Measurements from ENCODE around the gene SLC5A2. TPM values are rescaled to one million over a fixed set of nuclear protein-coding genes. Genes with fewer than 3 reads are reported as not detected.
A peak's percentile ranks its signal among the peaks of the same experiment; 100 is the strongest.
"Not testable (repeated sequence)": the region's sequence is repeated elsewhere in the genome, so short reads cannot be mapped to it uniquely, and the experiment has no call there.

The SLC5A2 gene
- not detected in 2 replicates for total RNA-seq

- no peak for DNase-seq (ENCODE audit: low read depth, low spot score)
Observed at GRCh38 chr16:31483081-31483480, at the start of gene SLC5A2. TSS of gene SLC5A2 (plus strand) at chr16:31483123. CDS start at chr16:31483137, 14 bp downstream.

DNA sequence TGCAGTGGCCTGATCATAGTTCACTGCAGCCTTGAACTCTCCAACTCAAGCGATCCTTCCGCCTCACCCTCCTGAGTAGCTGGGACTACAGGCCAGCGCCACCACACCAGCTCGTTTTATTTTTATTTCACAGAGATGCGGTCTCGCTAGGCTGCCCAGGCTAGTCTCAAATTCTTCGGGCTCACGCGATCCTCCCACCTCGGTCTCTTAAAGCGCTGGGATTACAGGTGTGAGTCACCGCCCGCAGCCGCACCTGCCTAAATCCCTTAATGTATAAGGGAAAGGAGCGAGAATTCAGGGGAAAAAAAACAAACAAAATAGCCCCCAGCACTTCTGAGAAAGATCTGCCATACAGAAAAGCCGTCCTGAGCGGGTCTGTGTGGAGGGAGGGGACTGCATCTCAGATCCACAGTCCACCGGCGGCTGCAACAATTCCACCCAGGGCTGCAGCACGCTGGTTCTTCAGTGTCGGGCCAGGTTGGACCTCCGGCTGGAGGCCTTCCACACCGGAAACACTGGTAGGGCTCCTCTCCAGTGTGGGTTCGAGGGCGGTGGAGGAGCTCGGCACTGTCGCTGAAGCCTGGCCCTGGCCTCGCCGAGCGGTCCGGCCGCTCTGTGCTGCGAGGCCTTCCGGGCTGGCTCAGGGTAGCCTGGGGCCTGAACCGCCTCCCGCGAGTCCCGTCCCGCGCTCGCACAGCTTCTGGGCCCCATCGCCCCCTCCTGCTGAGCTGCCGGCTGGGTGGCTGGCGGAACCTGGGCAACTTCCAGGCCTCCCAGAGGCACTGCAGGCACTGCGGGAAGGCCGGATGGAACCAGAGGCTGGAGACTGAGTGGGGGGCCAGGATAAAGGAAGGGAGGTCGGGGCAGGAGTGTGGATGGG, 47.3 kb upstream of the SLC5A2 start:
- DNase-seq (ENCODE audit: low read depth, low spot score): no peak

DNA sequence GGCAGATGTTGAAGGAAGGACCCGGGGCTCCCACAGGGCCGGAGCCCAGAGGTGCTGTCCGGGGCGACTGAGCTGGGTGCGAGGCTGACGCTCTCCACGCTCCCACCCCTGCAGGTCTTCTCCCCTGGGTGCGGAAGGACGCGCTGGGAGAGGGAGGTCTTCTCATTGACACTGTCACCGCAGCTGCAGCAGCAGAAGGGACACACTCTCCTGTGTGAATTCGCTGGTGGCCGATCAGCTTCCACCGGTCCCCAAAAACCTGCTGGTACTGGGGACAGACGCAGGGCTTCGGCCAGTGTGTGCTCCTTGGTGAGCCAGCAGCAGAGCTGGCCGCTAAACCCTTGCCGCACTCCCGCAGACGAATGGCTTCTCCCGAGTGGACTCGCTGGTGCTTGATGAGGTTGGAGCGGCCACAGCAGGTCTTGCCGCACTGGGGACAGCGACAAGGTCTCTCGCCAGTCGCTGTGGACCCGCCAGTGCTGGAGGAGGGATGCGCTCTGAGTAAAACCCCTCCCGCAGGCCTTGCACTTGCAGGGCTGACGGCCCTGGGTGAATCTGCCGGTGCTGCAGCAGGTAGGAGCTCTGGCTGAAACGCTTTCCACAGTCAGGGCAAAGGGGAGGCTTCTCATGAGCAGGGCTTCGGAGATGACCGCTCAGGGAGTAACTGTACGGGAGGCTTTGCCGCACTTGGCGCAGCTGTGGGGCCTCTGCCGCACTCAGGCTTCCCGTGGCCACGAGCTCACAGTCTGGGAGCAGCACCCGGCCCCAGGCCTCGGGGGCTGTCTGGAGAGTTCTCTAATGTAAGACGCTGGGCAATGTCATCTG, 46.5 kb upstream of the SLC5A2 start:
- DNase-seq (ENCODE audit: low read depth, low spot score): no peak

- no peak for DNase-seq (ENCODE audit: low read depth, low spot score)
Observed at GRCh38 chr16:31438414-31438813, 44.5 kb upstream of the SLC5A2 start.

DNA sequence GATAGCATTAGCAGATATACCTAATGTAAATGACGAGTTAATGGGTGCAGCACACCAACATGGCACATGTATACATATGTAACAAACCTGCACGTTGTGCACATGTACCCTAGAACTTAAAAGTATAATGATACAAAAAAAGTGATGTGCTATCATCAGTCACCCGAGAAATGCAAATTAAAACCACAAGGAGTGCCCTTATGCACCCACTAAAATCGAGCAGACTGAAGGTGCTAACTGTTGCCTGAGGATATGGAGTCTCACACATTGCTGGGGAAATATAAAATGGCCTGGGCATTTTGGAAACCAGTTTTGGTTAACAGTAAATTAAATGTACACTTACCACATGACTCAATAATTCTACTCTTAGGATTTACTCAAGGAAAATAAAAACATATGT, 43.9 kb upstream of the SLC5A2 start:
- not testable (repeated sequence) for DNase-seq (ENCODE audit: low read depth, low spot score)

GRCh38 chr16:31439519-31439918, 43.4 kb upstream of the SLC5A2 start:
- no peak for DNase-seq (ENCODE audit: low read depth, low spot score)

DNA sequence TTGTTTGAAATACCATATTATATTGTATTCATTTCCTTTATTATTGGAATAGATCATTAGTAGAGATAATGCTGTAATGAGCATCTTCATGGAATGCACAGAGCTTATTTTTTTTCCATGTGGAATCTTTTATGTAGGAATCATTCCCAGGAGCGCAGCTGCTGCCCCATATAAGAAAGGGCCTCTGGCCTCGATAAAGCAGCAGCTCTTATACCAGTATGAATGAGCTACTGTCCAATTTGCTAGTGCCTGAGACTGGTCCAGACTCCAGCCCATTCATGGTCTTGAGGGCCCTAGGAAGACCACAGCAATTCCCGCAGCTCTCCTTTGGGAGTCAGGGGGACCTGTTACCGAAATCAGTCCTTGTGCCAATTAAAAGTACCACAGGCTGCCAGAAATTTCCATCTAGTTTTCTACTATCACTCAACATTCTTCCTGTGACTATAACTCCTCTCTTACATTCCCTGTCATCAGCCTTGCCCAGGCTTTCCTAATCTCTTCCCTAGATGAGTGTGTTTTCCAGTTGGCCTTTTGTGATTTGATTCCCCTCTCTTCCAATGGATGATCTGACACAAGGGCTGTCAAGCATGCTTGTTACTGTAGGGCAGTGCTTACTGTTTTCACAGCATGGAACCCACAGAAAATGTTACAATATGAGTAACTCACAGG, 42.3 kb upstream of the SLC5A2 start:
- no peak for DNase-seq (ENCODE audit: low read depth, low spot score)

DNA sequence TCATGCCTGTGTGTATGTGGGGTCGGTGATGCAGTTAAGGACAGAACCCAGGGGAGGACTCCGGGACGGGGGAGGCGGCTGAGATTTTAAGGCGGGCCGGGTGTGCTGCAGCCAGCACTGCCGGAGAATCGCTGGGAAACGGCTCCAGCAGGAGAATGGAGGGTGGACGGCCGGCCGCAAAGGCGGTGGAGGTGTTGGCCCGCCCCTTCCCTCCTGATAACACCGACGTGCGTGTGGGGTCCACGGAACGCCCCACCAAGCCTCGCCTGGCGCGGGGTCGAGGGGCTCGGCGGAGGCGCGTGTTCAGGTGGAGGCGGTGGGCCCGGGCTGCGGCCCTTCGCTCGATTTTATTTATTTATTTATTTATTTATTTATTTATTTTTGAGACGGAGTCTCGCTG, 41.0 kb upstream of the SLC5A2 start:
- no peak for DNase-seq (ENCODE audit: low read depth, low spot score)

GRCh38 chr16:31445931-31446330, 37.0 kb upstream of the SLC5A2 start:
- not testable (repeated sequence) for DNase-seq (ENCODE audit: low read depth, low spot score)

DNA sequence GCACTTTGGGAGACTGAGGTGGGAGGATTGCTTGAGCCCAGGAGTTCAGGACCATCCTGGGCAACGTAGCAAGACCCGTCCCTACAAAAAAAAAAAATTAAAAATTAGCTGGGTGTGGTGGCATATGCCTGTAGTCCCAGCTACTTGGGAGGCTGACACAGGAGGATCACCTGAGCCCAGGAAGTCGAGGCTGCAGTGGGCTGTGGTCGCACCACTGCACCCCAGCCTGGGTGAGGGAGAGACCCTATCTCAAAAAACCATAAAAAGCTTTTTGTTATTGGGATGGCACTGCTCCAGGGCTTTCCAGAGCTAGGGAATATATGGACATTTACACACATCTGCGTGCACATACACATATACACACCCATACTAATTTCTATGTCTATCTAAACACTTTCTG, 31.7 kb upstream of the SLC5A2 start:
- DNase-seq (ENCODE audit: low read depth, low spot score): no peak

DNA sequence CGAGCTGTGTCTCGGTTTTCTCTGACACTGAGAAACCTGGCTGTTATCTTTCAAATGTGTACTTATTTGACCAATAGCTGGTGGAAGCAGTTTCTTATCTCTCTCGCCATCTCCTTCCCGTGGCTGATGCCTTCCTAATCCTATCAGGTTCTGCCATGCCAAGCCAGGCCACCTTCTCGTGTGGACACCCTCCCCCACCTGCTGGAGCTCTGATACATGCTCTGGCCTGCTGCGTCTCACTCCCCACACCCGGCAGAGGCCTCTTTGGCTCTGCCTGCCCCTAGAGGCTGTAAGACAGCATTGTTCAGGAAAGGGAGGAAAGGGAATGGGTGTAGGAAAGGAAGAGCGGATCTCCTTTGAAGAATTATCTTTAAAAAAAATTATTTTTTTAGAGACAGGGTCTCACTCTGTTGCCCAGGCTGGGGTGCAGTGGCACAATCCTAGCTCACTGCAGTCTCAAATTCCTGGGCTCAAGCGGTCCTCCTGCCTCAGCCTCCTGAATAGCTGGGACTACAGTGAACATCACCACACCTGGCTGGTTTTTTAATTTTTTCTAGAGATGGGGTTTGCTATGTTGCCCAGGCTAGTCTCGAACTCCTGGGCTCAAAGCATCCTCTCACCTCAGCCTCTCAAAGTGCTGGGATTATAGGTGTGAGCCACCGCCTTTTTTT, 31.1 kb upstream of the SLC5A2 start:
- DNase-seq (ENCODE audit: low read depth, low spot score): no peak

- no peak for DNase-seq (ENCODE audit: low read depth, low spot score)
Observed at GRCh38 chr16:31452631-31453106, 30.3 kb upstream of the SLC5A2 start.

GRCh38 chr16:31453255-31454204, 29.4 kb upstream of the SLC5A2 start:
- DNase-seq (ENCODE audit: low read depth, low spot score): no peak

DNA sequence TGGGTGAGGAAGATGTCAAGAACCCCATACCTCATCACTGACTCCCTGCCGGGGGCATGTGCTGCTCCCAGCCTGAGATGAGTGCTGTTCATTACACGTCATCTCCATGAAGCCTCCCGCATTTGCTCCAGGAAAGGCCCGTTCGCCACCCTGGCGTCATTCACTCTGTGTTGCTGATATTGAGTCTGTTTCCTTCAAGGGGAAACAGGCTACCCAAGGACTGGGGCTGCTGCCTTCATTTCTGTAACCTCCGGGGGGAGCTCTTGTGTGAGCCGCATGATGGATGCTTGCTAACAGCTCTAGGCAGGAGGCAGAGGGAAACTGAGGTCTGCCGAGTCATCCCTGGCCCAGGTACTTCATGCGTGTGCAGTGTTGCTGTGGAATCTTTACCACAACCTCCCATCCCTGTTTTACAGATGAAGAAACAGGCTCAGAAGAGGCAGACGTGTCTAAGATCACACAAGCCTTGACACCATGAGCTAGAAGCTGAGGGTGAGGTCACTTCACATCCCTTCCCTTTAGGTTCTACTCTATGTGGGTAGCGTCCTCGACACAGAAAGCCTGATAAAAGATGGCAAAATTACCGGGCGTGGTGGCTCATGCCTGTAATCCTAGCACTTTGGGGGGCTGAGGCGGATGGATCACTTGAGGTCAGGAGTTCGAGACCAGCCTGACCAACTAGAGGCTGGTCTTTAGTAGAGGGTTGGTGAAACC, 27.2 kb upstream of the SLC5A2 start:
- no peak for DNase-seq (ENCODE audit: low read depth, low spot score)

GRCh38 chr16:31456988-31457360, 25.9 kb upstream of the SLC5A2 start:
- no peak for DNase-seq (ENCODE audit: low read depth, low spot score)

DNA sequence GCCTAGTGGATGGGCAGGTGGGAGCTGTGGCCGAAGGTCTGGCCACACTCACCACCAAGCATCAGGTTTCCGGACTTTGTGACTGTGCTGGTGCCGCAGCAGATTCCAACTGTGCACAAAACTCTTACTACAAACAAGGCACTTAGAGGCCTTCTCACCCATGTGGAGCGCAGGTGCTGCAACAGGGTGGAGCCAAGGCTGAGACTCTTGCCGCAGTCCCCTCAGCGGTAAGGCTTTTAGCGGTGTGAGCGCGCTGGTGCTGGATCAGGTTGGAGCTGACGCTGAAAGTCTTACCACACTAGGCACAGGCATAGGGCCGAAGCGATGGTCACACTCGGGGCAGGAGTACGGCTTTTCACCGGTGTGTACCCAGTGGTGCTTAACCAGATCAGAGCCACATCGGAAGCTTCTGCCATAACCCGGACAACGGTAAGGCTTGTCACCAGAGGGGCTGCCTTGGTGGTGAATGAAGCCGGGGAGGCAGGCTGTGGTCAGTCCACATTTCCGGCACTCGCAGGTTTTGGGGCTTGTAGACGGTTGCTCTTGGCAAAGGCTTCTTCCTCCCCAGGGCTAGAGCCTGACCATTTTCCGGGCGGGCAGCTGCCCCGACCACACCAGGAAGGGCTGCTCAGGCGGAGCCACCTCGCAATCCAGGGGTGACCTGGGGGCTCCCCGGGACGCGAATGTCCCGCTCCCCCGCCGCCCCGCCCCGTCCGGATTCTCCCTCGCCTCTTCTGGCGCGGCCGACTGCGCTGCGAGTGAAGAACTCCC, 24.7 kb upstream of the SLC5A2 start:
- DNase-seq (ENCODE audit: low read depth, low spot score): no peak

DNA sequence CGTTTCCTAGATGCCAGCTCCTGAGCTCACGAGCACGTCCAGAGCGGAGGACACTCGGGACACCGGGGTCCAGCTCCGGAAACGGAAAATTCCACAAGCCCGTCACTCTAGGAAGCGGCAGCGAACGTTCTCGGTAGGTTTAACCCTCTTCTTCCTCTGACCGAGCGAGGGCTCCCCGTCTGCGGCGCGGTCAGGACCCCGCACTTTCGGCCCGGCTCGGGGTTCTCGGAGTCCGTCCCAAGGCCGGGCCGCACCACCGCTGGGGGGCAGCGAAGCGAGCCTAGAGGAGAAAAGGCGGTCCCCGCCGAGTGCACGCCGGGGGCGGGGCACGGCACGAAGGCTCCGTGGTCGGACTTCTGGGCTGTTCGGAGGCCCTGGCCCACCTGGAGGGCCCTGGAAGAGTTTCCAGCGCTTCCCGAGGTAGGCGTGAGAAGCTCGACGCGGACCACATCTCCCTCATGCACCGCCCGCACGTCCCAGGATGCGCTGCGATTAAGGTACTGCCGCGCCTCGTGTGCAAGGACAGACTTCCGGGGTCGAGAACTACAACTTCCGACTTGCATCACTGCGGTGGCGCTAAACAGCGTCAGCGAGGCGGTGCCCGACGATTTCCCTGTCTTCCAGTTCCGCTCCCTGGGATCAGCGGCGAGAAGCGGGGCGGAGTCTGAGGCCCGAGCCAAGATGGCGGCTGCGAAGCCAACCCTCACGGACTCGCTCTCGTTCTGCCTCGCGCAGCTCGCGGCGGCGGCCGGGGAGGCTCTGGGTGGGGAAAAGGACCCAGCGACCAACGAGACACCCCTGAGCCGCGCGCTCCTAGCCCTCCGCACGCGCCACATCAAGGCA, 23.9 kb upstream of the SLC5A2 start, which contains the start of gene ARMC5:
Gene ARMC5, plus strand, starts transcription at position 658 of the 843 bp plus-strand sequence. Its CDS starts 24 bp downstream, at position 682.
- DNase-seq (ENCODE audit: low read depth, low spot score): peak; percentile 94
